K562 (cell line): ENCODE results near the gene ELMO1. TPM values are rescaled to one million over a fixed set of nuclear protein-coding genes. Genes with fewer than 3 reads are reported as not detected.

Source experiments
- ATAC-seq: fragments of 200-7000 bp; cut with Tn5 transposase; 3 replicates; pipeline ENCODE4 v1.9.1; 2020; ENCODE audit warnings: moderate library complexity
- BruUV-seq: library from RNA; stranded (reverse); fragments of 400-500 nt; replicated peaks from 2 replicates; lab custom pipeline; 2021; lab: Mats Ljungman, UMichigan
- CTCF ChIA-PET: fragments of 300-600 bp; formaldehyde crosslinking; extraction: SDS; loops from one replicate; lab custom pipeline; 2021; ENCODE audit warnings: low intra/inter-chr PET ratio; lab: Yijun Ruan, JAX
- POLR2A ChIA-PET: fragments of 300-600, 350-650 bp; sonication (Branson Sonifier 250); formaldehyde crosslinking; extraction: SDS; loops from one replicate; lab custom pipeline; 2021; ENCODE audit warnings: antibody characterized with exemption, inconsistent platforms; lab: Yijun Ruan, JAX
- DNase-seq, 4 experiments: peaks; one replicate each; pipeline versions ENCODE4 v3.0.0 to v3.0.0-alpha.2; 2011 to 2018; ENCODE audit warnings: low spot score in 3 of 4, mixed read lengths in 3 of 4; ENCODE audit errors: extremely low read depth in 1 of 4
- FAIRE-seq: peaks from 2 replicates; lab custom pipeline; 2011; peaks lifted over from hg19 to GRCh38; lab: Jason Lieb, UNC
- H2AFZ ChIP-seq: 2 replicates; pipeline ENCODE4 v1.6.0; 2011; ENCODE audit warnings: low read depth, low read length, control low read depth, inconsistent platforms
- H3K27ac ChIP-seq: fragments of 200-600 bp; 3 replicates; pipeline ENCODE4 v1.8.0; 2011; ENCODE audit warnings: low read depth, mild to moderate bottlenecking, control low read depth, inconsistent platforms, low read length, moderate library complexity, mixed read lengths; ENCODE audit errors: extremely low read depth
- H3K27me3 ChIP-seq, 2 experiments: fragments of 300-600 bp in 1 of 2; 2 replicates in 1 of 2; 3 replicates in 1 of 2; pipeline versions ENCODE4 v1.6.0 to v1.8.0; 2011; ENCODE audit warnings: inconsistent platforms in 2 of 2, low read length in 2 of 2, mild to moderate bottlenecking in 1 of 2, mixed read lengths in 1 of 2, moderate library complexity in 1 of 2; ENCODE audit not compliant: control insufficient read depth in 2 of 2, insufficient read depth in 2 of 2
- H3K36me3 ChIP-seq: fragments of 300-600 bp; 3 replicates; pipeline ENCODE4 v1.8.0; 2011; ENCODE audit warnings: mild to moderate bottlenecking, low read length, inconsistent platforms; ENCODE audit not compliant: control insufficient read depth, insufficient read depth
- H3K4me1 ChIP-seq, 2 experiments: fragments of 200-600 bp in 1 of 2; replicated peaks in 1 of 2; 2 replicates in 1 of 2; 3 replicates in 1 of 2; pipeline versions ENCODE4 v1.5.1 to v1.8.0; 2011; ENCODE audit warnings: inconsistent platforms in 2 of 2, low read length in 2 of 2, mild to moderate bottlenecking in 1 of 2, mixed read lengths in 1 of 2, moderate library complexity in 1 of 2; ENCODE audit not compliant: control insufficient read depth in 2 of 2, insufficient read depth in 2 of 2
- H3K4me2 ChIP-seq: 2 replicates; pipeline ENCODE4 v1.6.1; 2011; ENCODE audit warnings: low read length, control low read depth, inconsistent platforms, mixed read lengths; ENCODE audit not compliant: insufficient read depth
- H3K4me3 ChIP-seq: fragments of 200-600 bp; sonication (generic), shearing (Covaris generic); 2 replicates; pipeline ENCODE4 v1.5.1; 2016; ENCODE audit warnings: control low read depth, inconsistent platforms
- H3K79me2 ChIP-seq: fragments of 200-600 bp; 3 replicates; pipeline ENCODE4 v1.8.0; 2011; ENCODE audit warnings: low read length, inconsistent platforms; ENCODE audit not compliant: control insufficient read depth, insufficient read depth
- H3K9ac ChIP-seq, 2 experiments: 2 replicates each; pipeline versions ENCODE4 v1.6.0 to v1.6.1; 2011; ENCODE audit warnings: low read depth in 2 of 2, low read length in 2 of 2, control low read depth in 1 of 2, inconsistent platforms in 1 of 2, mild to moderate bottlenecking in 1 of 2, mixed read lengths in 1 of 2; ENCODE audit not compliant: insufficient read depth in 1 of 2
- H3K9me1 ChIP-seq: one replicate; pipeline ENCODE4 v1.6.0; 2011; ENCODE audit warnings: inconsistent platforms, mild to moderate bottlenecking, low read length, moderate library complexity; ENCODE audit not compliant: control insufficient read depth, insufficient read depth
- H3K9me3 ChIP-seq: replicated peaks from 2 replicates; pipeline ENCODE4 v1.5.1; 2011; ENCODE audit warnings: low read depth, low read length, inconsistent platforms; ENCODE audit not compliant: control insufficient read depth, insufficient read depth
- H4K20me1 ChIP-seq: replicated peaks from 2 replicates; pipeline ENCODE4 v1.6.1; 2011; ENCODE audit warnings: low read length, inconsistent platforms, mixed read lengths; ENCODE audit not compliant: control insufficient read depth, insufficient read depth
- DEAF1 ChIP-seq: fragments of 450-650 bp; formaldehyde crosslinking; IDR thresholded peaks from 2 replicates; pipeline ENCODE4 v1.4.0; 2020; ENCODE audit warnings: mild to moderate bottlenecking, moderate library complexity
- HIVEP1 ChIP-seq: fragments of 250-450 bp; sonication (Bioruptor Pico); IDR thresholded peaks from 2 replicates; pipeline ENCODE4 v1.4.0; 2020; ENCODE audit warnings: mild to moderate bottlenecking
- MCM3 ChIP-seq: fragments of 450-650 bp; IDR thresholded peaks from 2 replicates; pipeline ENCODE4 v1.6.1; 2016
- XRCC4 ChIP-seq: IDR thresholded peaks from one replicate; pipeline ENCODE4 v1.6.1; 2011; ENCODE audit not compliant: insufficient read depth, insufficient read length; ENCODE audit errors: extremely low read depth
- ZNF75A ChIP-seq: fragments of 450-650 bp; formaldehyde crosslinking; IDR thresholded peaks from 2 replicates; pipeline ENCODE4 v1.4.0; 2020; ENCODE audit warnings: mild to moderate bottlenecking
- WGBS: fragments of 100-300 bp; shearing (Covaris generic); methylation state at CpG from one replicate; pipeline ENCODE4 v1.1.6; 2016; ENCODE audit warnings: low coverage, mixed read lengths; ENCODE audit not compliant: insufficient coverage; ENCODE audit errors: missing lambda C conversion rate; 5-methylcytosine and 5-hydroxymethylcytosine counted together
- in situ Hi-C: fragments of 300-500 bp; cut with MboI; formaldehyde crosslinking; loops from 4 replicates; pipeline ENCODE4 v1.15.0; 2018; ENCODE audit warnings: inconsistent platforms, mixed read lengths
- intact Hi-C: fragments of 100-400 bp; cut with micrococcal nuclease; formaldehyde crosslinking; loops from 2 replicates; pipeline ENCODE4 v1.14.2; 2022
- polyA plus RNA-seq, 8 experiments: library from polyadenylated mRNA; depleted of rRNA in 4 of 8; stranded (reverse) in 5 of 8; unstranded in 3 of 8; fragments of >200 nt; fragmentation: Nextera tagmentation in 2 of 8; fragmentation: Illumina TruSeq in 1 of 8; extraction: Ambion mirVana in 2 of 8; extraction: Trizol in 1 of 8; gene quantifications; 2 replicates each; pipeline versions ENCODE4 v1.2.1 to v1.2.3, GENCODE V29; 2011 to 2014; ENCODE audit warnings: inconsistent platforms in 1 of 8, missing spikeins in 1 of 8
- total RNA-seq, 7 experiments: library from RNA; depleted of rRNA in 6 of 7; stranded (reverse); fragments of >200 nt in 6 of 7; fragmentation: Illumina TruSeq in 2 of 7; extraction: Trizol in 2 of 7; gene quantifications; 2 replicates each; pipeline versions ENCODE4 v1.2.1 to v1.2.3, GENCODE V29; 2011 to 2021; ENCODE audit warnings: low replicate concordance in 1 of 7
- TF ChIP-seq, protein P1 (sequence below): fragments of 250-450 bp; sonication (Bioruptor Pico); IDR thresholded peaks from 2 replicates; pipeline ENCODE4 v1.8.0; 2021; ENCODE audit warnings: moderate library complexity, mild to moderate bottlenecking, inconsistent platforms

Gene ELMO1
- total and polyA plus RNA-seq, 9 of the 15 experiments (the other 6 are each of a cell fraction or from before 2014, with no cell fraction given), result 0.36 to 7.2 (median 3.6) TPM

DNA sequence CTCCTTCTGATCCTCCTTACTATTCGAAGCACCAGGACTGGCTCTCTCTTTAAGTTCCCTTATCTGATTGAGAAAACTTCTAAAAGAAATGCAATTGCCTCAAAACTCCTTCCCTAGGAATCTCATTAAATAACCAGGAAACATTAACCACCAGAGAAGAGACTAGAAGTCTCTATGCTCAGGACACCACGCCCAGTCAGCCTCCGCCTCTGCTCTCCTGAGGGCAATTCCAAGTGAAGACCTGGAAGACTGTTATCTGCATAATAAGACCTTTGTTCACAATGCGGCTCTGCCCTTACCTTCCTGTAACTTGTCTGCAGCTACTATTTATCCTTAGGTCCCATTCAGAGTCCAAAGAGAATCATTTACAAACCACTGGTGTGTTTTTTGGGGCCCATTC is 78.8 kb downstream of the ELMO1 start (continued):
- TF ChIP-seq DEAF1 (no peak), HIVEP1 (CRISPR knock-in tag) (no peak), ZNF75A (CRISPR knock-in tag) (no peak)

- Histone ChIP-seq H3K36me3 (no peaks in the 10 kb centered on the region), H3K4me2 (no peak overlapping the region), H3K9me1 (no peaks in the 10 kb centered on the region), H4K20me1 (no peaks in the 10 kb centered on the region), H3K9me3 (no peaks in the 10 kb centered on the region), H2AFZ (no peak overlapping the region), H3K79me2 (no peaks in the 10 kb centered on the region), H3K27me3 (peaks cover 0 to 4% of the 10 kb centered on the region in 2 experiments; a peak in 1 of 5 replicates), H3K4me3 (no peak overlapping the region), H3K9ac (no peak overlapping the region), H3K4me1 (no peaks in the 10 kb centered on the region), H3K27ac (no peak overlapping the region)
- CTCF ChIA-PET, result no interaction called here
- ATAC-seq (no peak), DNase-seq (no peak), FAIRE-seq (no peak)
- intact Hi-C loops (no loop called here), in situ Hi-C loops (no loop called here)
- no TSS peak for BruUV-seq
- WGBS, result 0% methylated on average over 1 of the region's 1 CpG
- TF ChIP-seq, protein P1, sequence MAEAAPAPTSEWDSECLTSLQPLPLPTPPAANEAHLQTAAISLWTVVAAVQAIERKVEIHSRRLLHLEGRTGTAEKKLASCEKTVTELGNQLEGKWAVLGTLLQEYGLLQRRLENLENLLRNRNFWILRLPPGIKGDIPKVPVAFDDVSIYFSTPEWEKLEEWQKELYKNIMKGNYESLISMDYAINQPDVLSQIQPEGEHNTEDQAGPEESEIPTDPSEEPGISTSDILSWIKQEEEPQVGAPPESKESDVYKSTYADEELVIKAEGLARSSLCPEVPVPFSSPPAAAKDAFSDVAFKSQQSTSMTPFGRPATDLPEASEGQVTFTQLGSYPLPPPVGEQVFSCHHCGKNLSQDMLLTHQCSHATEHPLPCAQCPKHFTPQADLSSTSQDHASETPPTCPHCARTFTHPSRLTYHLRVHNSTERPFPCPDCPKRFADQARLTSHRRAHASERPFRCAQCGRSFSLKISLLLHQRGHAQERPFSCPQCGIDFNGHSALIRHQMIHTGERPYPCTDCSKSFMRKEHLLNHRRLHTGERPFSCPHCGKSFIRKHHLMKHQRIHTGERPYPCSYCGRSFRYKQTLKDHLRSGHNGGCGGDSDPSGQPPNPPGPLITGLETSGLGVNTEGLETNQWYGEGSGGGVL (CRISPR knock-in tag), result no peak
- TF ChIP-seq XRCC4 (no peak), MCM3 (no peak)
- POLR2A ChIA-PET, result no interaction called here
Observed at GRCh38 chr7:37368540-37368939, 80.1 kb downstream of the ELMO1 start.
